Prostate gland (tissue), 2 donors: ENCODE results near the gene DYRK4. TPM values are rescaled to one million over a fixed set of nuclear protein-coding genes. Genes with fewer than 3 reads are reported as not detected.
"Not testable (repeated sequence)": the region's sequence is repeated elsewhere in the genome, so short reads cannot be mapped to it uniquely, and the experiment has no call there.

Experiments used
- DNase-seq: peaks from one replicate; pipeline ENCODE4 v3.0.0-alpha.2; 2019; ENCODE audit warnings: low spot score
- H3K27ac ChIP-seq, 2 donors: fragments of 200-600 bp; sonication (generic); 2 replicates each; pipeline ENCODE4 v1.5.1; 2017 to 2019
- H3K27me3 ChIP-seq: fragments of 200-600 bp; sonication (generic); replicated peaks from 2 replicates; pipeline ENCODE4 v1.5.1; 2019; ENCODE audit not compliant: insufficient read depth
- H3K36me3 ChIP-seq, 2 donors: fragments of 200-600 bp; sonication (generic); 1 replicate in 1 of 2; 2 replicates in 1 of 2; pipeline versions ENCODE4 v1.5.1 to v1.8.1; 2017 to 2019
- H3K4me1 ChIP-seq: fragments of 200-600 bp; sonication (generic); replicated peaks from 2 replicates; pipeline ENCODE4 v1.5.1; 2019
- H3K4me3 ChIP-seq, 2 donors: fragments of 200-600 bp; sonication (generic); 2 replicates each; pipeline ENCODE4 v1.5.1; 2017 to 2019
- H3K9me3 ChIP-seq: fragments of 200-600 bp; sonication (generic); 2 replicates; pipeline ENCODE4 v1.5.1; 2017
- POLR2A ChIP-seq: fragments of 450-650 bp; IDR thresholded peaks from one replicate; pipeline ENCODE4 v1.6.1; 2016; ENCODE audit warnings: antibody characterized with exemption, mild to moderate bottlenecking
- POLR2AphosphoS5 ChIP-seq: sonication (generic); formaldehyde crosslinking; IDR thresholded peaks from one replicate; pipeline ENCODE4 v1.6.1; 2017; ENCODE audit warnings: antibody characterized with exemption
- WGBS: methylation state at CpG from one replicate; pipeline ENCODE4 v1.1.5; 2018; 5-methylcytosine and 5-hydroxymethylcytosine counted together
- intact Hi-C: fragments of 100-400 bp; cut with DNase I; formaldehyde crosslinking; loops from one replicate; pipeline ENCODE4 v1.14.2; 2022
- total RNA-seq, 2 donors: library from RNA; depleted of rRNA; stranded (reverse); fragments of >200 nt; gene quantifications; one replicate each; pipeline ENCODE4 v1.1.0, GENCODE V29; 2016
- TF ChIP-seq, protein P1 (sequence below), 4 experiments: fragments of 200-600 bp in 2 of 4; fragments of 450-650 bp in 2 of 4; sonication (generic) in 2 of 4; IDR thresholded peaks; 1 replicate in 3 of 4; 2 replicates in 1 of 4; pipeline ENCODE4 v1.5.1; 2016 to 2019; ENCODE audit warnings: antibody characterized with exemption in 4 of 4, mild to moderate bottlenecking in 2 of 4, moderate library complexity in 2 of 4

The DYRK4 gene, protein sequence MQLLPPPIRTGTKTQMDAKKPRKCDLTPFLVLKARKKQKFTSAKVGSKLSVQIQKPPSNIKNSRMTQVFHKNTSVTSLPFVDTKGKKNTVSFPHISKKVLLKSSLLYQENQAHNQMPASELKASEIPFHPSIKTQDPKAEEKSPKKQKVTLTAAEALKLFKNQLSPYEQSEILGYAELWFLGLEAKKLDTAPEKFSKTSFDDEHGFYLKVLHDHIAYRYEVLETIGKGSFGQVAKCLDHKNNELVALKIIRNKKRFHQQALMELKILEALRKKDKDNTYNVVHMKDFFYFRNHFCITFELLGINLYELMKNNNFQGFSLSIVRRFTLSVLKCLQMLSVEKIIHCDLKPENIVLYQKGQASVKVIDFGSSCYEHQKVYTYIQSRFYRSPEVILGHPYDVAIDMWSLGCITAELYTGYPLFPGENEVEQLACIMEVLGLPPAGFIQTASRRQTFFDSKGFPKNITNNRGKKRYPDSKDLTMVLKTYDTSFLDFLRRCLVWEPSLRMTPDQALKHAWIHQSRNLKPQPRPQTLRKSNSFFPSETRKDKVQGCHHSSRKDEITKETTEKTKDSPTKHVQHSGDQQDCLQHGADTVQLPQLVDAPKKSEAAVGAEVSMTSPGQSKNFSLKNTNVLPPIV
- total RNA-seq = 10 to 100 TPM; 42.2 to 61.2 TPM

DNA sequence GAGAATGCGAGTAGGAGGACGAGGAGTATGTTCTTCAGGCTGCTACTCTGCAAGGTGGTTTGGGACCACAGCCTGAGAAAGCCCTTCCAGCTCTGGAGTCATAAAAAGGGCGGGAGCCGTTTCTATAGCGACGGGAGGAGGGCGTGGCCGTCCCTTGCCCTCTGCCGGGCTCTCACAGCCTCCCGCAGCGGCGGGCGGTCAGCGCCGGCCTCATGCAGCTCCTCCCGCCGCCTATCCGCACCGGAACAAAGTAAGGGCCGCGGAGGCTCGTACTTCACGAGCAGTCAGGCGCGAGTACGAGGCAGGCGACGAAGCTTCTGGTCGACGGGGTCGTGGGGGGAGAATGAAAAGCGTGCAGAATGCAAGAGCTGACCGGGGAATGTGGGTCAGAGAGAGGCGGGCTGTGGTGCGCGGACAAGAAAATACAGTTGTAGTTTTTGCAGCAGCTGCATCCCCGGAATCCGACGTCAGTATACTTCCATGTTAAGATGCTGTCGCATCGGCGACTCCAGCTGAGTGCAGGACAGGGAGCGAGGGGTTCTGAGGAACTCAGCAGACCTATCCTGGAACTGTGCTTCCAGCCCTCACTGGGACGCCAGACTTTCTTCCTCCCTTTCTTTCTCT is at the start of gene DYRK4:
DYRK4 (plus strand) TSS at position 175 of the 624 bp plus-strand sequence; CDS start at position 213, 38 bp downstream.
- Histone ChIP-seq H3K4me1 (no peaks in the 10 kb centered on the region), H3K27ac (peak within 1 kb of the TSS in 1 of 2 donors; percentile 12), H3K36me3 (no peaks in the 10 kb centered on the region), H3K9me3 (no peaks in the 10 kb centered on the region), H3K4me3 (peak within 1 kb of the TSS; percentile 6 to 20), H3K27me3 (no peaks in the 10 kb centered on the region)
- peak; percentile 31 for DNase-seq
- TF ChIP-seq, protein P1, sequence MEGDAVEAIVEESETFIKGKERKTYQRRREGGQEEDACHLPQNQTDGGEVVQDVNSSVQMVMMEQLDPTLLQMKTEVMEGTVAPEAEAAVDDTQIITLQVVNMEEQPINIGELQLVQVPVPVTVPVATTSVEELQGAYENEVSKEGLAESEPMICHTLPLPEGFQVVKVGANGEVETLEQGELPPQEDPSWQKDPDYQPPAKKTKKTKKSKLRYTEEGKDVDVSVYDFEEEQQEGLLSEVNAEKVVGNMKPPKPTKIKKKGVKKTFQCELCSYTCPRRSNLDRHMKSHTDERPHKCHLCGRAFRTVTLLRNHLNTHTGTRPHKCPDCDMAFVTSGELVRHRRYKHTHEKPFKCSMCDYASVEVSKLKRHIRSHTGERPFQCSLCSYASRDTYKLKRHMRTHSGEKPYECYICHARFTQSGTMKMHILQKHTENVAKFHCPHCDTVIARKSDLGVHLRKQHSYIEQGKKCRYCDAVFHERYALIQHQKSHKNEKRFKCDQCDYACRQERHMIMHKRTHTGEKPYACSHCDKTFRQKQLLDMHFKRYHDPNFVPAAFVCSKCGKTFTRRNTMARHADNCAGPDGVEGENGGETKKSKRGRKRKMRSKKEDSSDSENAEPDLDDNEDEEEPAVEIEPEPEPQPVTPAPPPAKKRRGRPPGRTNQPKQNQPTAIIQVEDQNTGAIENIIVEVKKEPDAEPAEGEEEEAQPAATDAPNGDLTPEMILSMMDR (IDR thresholded peaks at IDR 0.05) = no peak
- peak; percentile 54 for TF ChIP-seq POLR2AphosphoS5
- no peak for TF ChIP-seq POLR2A
- WGBS = 12% methylated on average over 44 of the region's 44 CpGs
- intact Hi-C loops = no loop called here

DNA sequence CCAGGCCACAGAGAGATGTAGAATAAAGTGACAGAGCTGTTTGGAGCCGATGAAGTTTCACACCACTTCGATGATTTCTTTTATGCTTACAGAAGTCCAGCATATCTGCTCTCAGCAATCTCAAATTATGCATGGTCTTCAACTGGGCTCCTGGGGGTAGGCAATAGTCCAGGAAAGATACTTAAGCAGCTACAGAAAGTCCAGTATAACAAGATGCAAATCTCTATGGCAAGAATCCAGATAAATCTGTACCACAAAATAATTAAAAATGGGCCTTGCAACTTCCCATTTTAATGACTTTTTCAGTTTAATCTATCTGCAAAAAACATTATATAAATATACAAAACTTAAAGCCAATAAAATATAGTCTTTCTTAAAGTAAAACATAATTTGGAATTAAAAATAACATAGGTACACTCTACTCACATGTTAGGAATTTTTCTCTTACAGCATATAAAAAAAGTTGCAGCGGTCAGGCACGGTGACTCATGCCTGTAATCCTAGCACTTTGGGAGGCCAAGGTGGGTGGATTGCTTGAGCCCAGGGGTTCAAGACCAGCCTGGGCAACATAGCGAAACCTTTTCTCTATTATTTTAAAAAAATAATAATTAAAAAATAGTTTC is 43.8 kb upstream of the DYRK4 start:
- Histone ChIP-seq H3K27ac (no peak overlapping the region), H3K4me3 (no peak overlapping the region), H3K4me1 (no peaks in the 10 kb centered on the region), H3K36me3 (no peaks in the 10 kb centered on the region), H3K27me3 (no peaks in the 10 kb centered on the region), H3K9me3 (no peaks in the 10 kb centered on the region)
- TF ChIP-seq, protein P1 (IDR thresholded peaks at IDR 0.05) = no peak
- TF ChIP-seq POLR2AphosphoS5 = no peak
- no peak for TF ChIP-seq POLR2A
- WGBS = 62% methylated on average over 5 of the region's 5 CpGs
- DNase-seq = no peak
- intact Hi-C loops = no loop called here

DNA sequence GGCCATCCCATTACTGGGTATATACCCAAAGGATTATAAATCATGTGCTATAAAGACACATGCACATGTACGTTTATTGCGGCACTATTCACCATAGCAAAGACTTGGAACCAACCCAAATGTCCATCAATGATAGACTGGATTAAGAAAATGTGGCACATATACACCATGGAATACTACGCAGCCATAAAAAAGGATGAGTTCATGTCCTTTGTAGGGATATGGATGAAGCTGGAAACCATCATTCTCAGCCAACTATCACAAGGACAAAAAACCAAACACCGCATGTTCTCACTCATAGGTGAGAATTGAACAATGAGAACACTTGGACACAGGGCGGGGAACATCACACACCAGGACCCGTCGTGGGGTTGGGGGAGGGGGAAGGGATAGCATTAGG is 38.6 kb upstream of the DYRK4 start:
- H3K27me3 ChIP-seq, H3K36me3 ChIP-seq, H3K9me3 ChIP-seq, H3K4me1 ChIP-seq, intact Hi-C loops, H3K27ac ChIP-seq, H3K4me3 ChIP-seq, DNase-seq: not testable (repeated sequence)
- 96% methylated on average over 7 of the region's 7 CpGs for WGBS

DNA sequence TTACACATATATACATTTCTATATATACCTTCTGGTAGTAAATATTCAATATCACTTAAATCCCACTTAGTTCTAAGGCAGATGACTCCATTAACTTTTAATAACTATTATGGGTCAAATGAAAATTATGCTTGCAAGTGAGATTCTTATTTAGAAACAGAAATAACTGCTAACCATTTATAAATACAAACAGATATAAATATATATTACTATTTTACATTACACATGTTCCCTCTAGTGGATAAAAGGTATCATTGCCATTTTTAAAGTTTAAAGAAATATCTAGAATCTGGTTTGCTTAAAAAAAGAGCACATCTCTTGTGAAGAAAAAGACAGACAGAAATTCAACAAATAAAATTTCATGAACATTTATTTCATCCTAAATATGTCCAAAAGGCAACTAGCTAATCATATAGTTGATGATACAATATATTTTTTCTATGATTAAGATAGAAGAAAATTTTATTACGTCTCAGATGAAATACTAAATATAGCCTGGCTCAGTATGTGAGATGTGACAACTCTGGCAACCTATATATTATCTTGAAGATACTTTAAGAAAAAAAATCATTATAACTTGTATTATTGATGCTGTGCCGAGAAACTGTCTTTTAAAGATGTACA is 35.0 kb upstream of the DYRK4 start:
- Histone ChIP-seq H3K4me1 (no peaks in the 10 kb centered on the region), H3K4me3 (no peak overlapping the region), H3K36me3 (no peaks in the 10 kb centered on the region), H3K27me3 (no peaks in the 10 kb centered on the region), H3K27ac (no peak overlapping the region), H3K9me3 (no peaks in the 10 kb centered on the region)
- WGBS = 89% methylated on average over 2 of the region's 2 CpGs
- TF ChIP-seq, protein P1 (IDR thresholded peaks at IDR 0.05) = peak; percentile 16 to 52 (median 37)
- TF ChIP-seq POLR2A = no peak
- DNase-seq = no peak
- intact Hi-C loops = no loop called here

DNA sequence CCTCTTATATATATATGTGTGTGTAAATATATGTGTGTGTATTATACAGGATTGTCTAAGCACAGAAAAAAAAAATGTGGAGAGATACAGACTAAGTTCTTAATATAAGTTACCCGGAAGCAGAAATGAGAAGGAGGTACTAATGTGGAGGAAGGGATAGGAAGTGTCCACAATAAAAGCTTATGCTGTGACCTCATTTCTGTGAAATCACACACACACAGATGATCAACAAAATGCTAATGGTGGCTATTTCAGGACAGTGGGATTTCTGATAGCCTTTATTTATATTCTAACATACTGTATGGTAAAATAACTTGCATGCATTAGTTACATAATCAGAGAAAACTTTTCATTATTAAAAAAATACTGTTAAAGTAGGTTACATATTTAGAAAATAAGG is 31.8 kb upstream of the DYRK4 start:
- DNase-seq = no peak
- intact Hi-C loops = loop anchor here (10.0 kb wide), 1 partner anchor 115 kb away; the partner anchor contains the start of genes AKAP3 and NDUFA9
- Histone ChIP-seq H3K4me3 (no peak overlapping the region), H3K36me3 (no peaks in the 10 kb centered on the region), H3K4me1 (no peaks in the 10 kb centered on the region), H3K9me3 (no peaks in the 10 kb centered on the region), H3K27me3 (no peaks in the 10 kb centered on the region), H3K27ac (no peak overlapping the region)
- TF ChIP-seq, protein P1 (IDR thresholded peaks at IDR 0.05) = no peak
- no peak for TF ChIP-seq POLR2AphosphoS5
- TF ChIP-seq POLR2A = no peak
- 68% methylated on average over 1 of the region's 1 CpG for WGBS
